ENCODE results near the gene ZYG11A. TPM values are rescaled to one million over a fixed set of nuclear protein-coding genes. Genes with fewer than 3 reads are reported as not detected.
"Not testable (repeated sequence)": the region's sequence is repeated elsewhere in the genome, so short reads cannot be mapped to it uniquely, and the experiment has no call there.

Gene ZYG11A
- total RNA-seq (under 0.01 TPM), polyA plus RNA-seq (ENCODE audit: insufficient read depth in 1 of 8, insufficient read length in 8 of 8, low replicate concordance in 1 of 8) (under 1 TPM in 6 of 8 donors, not detected in 2; 0.02 to 0.21 (median 0.06) TPM)
- long read RNA-seq, donor 1, partial matches to known transcripts = 12 of 12 reads
- long read RNA-seq, donor 1, other reads (novel, unspliced or antisense) = 0 of 12 reads
- long read RNA-seq, donor 2 = 0 reads
- long read RNA-seq, donor 3 = 0 reads
- long read RNA-seq, donor 4 = 0 reads
- long read RNA-seq, donor 5, partial matches to known transcripts = 10 of 19 reads
- long read RNA-seq, donor 5, other reads (novel, unspliced or antisense) = 9 of 19 reads
- long read RNA-seq, donor 6 = 0 reads
- long read RNA-seq, donor 7 = 0 reads
- long read RNA-seq, donor 8 = 0 reads
- long read RNA-seq, donor 9 = 0 reads
- long read RNA-seq, donor 10 = 0 reads
- long read RNA-seq, donor 11 = 0 reads

- peaks cover 41% of the 10 kb centered on the region for H3K27me3 ChIP-seq (ENCODE audit: control insufficient read depth, insufficient read depth, low read length)
- under 1% methylated on average over 87 of the region's 88 CpGs for whole genome bisulfite sequencing (ENCODE audit: insufficient coverage)
- H3K4me3 ChIP-seq (ENCODE audit: low read length) = peak within 1 kb of the TSS; percentile 30
- H3K9me3 ChIP-seq (replicated peaks; ENCODE audit: control insufficient read depth, low read depth, low read length) = no peaks in the 10 kb centered on the region
- DNase-seq = peak; percentile 61
- H3K27ac ChIP-seq (ENCODE audit: low read length) = no peak within 1 kb of the TSS
- H3K36me3 ChIP-seq (ENCODE audit: control insufficient read depth, insufficient read depth, low read length) = no peaks in the 10 kb centered on the region
- peaks cover 9% of the 10 kb centered on the region for H3K4me1 ChIP-seq (ENCODE audit: control insufficient read depth, insufficient read depth, low read length)
Observed at GRCh38 chr1:52842643-52843310, at the start of gene ZYG11A. ZYG11A (plus strand) TSS chr1:52842760; CDS start chr1:52842884, 124 bp downstream.

DNA sequence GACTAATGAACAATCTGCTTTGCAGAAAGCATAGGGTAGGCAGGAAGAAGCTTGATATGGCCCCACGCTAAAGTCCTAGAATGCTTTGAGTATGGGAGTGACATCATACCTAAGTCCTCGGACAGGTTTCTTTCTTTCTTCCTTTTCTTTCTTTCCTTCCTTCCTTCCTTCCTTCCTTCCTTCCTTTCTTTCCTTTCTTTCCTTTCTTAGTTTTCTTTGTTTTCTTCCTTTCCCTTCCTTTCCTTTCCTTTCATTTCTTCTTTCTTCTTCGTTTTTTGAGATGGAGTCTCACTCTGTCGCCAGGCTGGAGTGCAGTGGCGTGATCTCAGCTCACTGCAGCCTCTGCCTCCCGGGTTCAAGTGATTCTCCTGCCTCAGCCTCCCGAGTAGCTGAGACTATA, 48.8 kb upstream of the ZYG11A start:
- H3K9me3 ChIP-seq (replicated peaks; ENCODE audit: control insufficient read depth, low read depth, low read length); DNase-seq; H3K4me3 ChIP-seq (ENCODE audit: low read length); H3K27me3 ChIP-seq (ENCODE audit: control insufficient read depth, insufficient read depth, low read length); H3K27ac ChIP-seq (ENCODE audit: low read length); H3K4me1 ChIP-seq (ENCODE audit: control insufficient read depth, insufficient read depth, low read length): not testable (repeated sequence)
- WGBS (ENCODE audit: insufficient coverage) = 88% methylated on average over 4 of the region's 7 CpGs
- H3K36me3 ChIP-seq (ENCODE audit: control insufficient read depth, insufficient read depth, low read length) = peaks cover 28% of the 10 kb centered on the region

GRCh38 chr1:52795464-52795863, 47.1 kb upstream of the ZYG11A start:
- no peak overlapping the region for H3K4me3 ChIP-seq (ENCODE audit: low read length)
- DNase-seq = peak; percentile 2
- H3K27ac ChIP-seq (ENCODE audit: low read length) = no peak overlapping the region
- H3K27me3 ChIP-seq (ENCODE audit: control insufficient read depth, insufficient read depth, low read length) = no peaks in the 10 kb centered on the region
- no peaks in the 10 kb centered on the region for H3K9me3 ChIP-seq (replicated peaks; ENCODE audit: control insufficient read depth, low read depth, low read length)
- no peaks in the 10 kb centered on the region for H3K4me1 ChIP-seq (ENCODE audit: control insufficient read depth, insufficient read depth, low read length)
- WGBS (ENCODE audit: insufficient coverage) = 100% methylated on average over 1 of the region's 3 CpGs
- peaks cover 25% of the 10 kb centered on the region for H3K36me3 ChIP-seq (ENCODE audit: control insufficient read depth, insufficient read depth, low read length)

DNA sequence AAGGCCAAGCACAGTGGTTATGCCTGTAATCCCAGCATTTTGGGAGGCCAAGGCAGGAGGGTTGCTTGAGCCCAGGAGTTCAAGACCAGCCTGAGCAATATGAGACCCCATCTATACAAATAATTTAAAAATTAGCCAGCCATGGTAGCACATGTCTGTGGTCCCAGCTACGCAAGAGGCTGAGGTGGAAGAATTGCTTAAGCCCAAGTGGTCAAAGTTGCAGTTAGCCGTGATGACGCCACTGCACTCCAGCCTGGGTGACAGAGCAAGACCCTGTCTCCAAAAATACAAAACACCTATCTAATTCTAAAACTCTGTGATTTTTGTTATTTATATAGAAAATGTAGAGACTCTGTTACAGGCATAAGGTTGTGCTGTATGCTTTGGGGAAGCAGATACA, 44.2 kb upstream of the ZYG11A start:
- DNase-seq = no peak
- Histone ChIP-seq H3K36me3 (ENCODE audit: control insufficient read depth, insufficient read depth, low read length) (peaks cover 22% of the 10 kb centered on the region), H3K4me3 (ENCODE audit: low read length) (no peak overlapping the region), H3K9me3 (replicated peaks; ENCODE audit: control insufficient read depth, low read depth, low read length) (no peaks in the 10 kb centered on the region), H3K27ac (ENCODE audit: low read length) (no peak overlapping the region), H3K27me3 (ENCODE audit: control insufficient read depth, insufficient read depth, low read length) (no peaks in the 10 kb centered on the region), H3K4me1 (ENCODE audit: control insufficient read depth, insufficient read depth, low read length) (no peaks in the 10 kb centered on the region)
- WGBS (ENCODE audit: insufficient coverage) = no CpG with 5 or more reads among the region's 3 CpGs

DNA sequence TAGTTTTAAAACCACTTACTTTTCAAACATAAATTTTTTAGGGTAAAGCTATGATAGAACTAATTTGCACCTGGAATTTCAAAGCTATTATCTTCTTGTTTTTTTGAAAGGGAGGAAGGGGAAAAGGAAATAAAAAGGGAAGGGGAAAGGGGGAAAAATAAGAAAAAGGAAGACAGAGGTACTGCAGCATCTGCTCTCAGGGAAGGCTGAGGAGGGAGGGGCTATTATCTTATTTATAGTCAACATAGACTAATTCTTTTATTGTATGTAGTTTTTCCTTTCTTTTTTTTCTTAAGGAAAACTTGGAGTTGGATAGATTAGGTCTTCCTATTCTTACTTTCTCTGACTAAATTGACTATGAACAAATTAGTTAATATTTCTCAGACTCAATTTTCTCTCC, 41.5 kb upstream of the ZYG11A start:
- DNase-seq = no peak
- H3K27me3 ChIP-seq (ENCODE audit: control insufficient read depth, insufficient read depth, low read length) = no peaks in the 10 kb centered on the region
- H3K4me1 ChIP-seq (ENCODE audit: control insufficient read depth, insufficient read depth, low read length) = no peaks in the 10 kb centered on the region
- peaks cover 26% of the 10 kb centered on the region for H3K36me3 ChIP-seq (ENCODE audit: control insufficient read depth, insufficient read depth, low read length)
- no peak overlapping the region for H3K4me3 ChIP-seq (ENCODE audit: low read length)
- no peaks in the 10 kb centered on the region for H3K9me3 ChIP-seq (replicated peaks; ENCODE audit: control insufficient read depth, low read depth, low read length)
- no peak overlapping the region for H3K27ac ChIP-seq (ENCODE audit: low read length)

GRCh38 chr1:52804083-52804482, 38.5 kb upstream of the ZYG11A start:
- DNase-seq; H3K27ac ChIP-seq (ENCODE audit: low read length); H3K4me1 ChIP-seq (ENCODE audit: control insufficient read depth, insufficient read depth, low read length); H3K4me3 ChIP-seq (ENCODE audit: low read length); H3K9me3 ChIP-seq (replicated peaks; ENCODE audit: control insufficient read depth, low read depth, low read length); H3K27me3 ChIP-seq (ENCODE audit: control insufficient read depth, insufficient read depth, low read length): not testable (repeated sequence)
- 80% methylated on average over 1 of the region's 3 CpGs for WGBS (ENCODE audit: insufficient coverage)
- H3K36me3 ChIP-seq (ENCODE audit: control insufficient read depth, insufficient read depth, low read length) = peaks cover 15% of the 10 kb centered on the region

DNA sequence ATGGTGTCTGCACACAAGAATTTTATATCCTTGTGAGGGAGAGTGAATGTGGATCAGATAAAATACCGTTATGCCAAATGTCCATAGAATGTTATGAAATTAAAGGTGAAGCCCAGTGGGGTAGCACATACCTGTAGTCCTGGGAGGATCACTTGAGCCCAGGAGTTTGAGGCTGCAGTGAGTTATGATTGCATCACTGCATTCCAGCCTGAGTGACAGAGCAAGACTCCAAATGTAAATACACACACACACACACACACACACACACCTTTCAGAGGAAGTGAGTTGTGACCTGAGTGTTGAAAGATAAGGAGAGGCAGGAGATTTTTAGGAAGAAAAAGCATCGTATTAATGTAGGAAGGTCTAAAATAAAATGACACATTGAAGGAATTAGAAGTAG, 28.1 kb upstream of the ZYG11A start:
- 97% methylated on average over 2 of the region's 2 CpGs for WGBS (ENCODE audit: insufficient coverage)
- peaks cover 49% of the 10 kb centered on the region for H3K36me3 ChIP-seq (ENCODE audit: control insufficient read depth, insufficient read depth, low read length)
- no peak overlapping the region for H3K27ac ChIP-seq (ENCODE audit: low read length)
- no peaks in the 10 kb centered on the region for H3K9me3 ChIP-seq (replicated peaks; ENCODE audit: control insufficient read depth, low read depth, low read length)
- no peaks in the 10 kb centered on the region for H3K4me1 ChIP-seq (ENCODE audit: control insufficient read depth, insufficient read depth, low read length)
- no peaks in the 10 kb centered on the region for H3K27me3 ChIP-seq (ENCODE audit: control insufficient read depth, insufficient read depth, low read length)
- DNase-seq = no peak
- no peak overlapping the region for H3K4me3 ChIP-seq (ENCODE audit: low read length)

DNA sequence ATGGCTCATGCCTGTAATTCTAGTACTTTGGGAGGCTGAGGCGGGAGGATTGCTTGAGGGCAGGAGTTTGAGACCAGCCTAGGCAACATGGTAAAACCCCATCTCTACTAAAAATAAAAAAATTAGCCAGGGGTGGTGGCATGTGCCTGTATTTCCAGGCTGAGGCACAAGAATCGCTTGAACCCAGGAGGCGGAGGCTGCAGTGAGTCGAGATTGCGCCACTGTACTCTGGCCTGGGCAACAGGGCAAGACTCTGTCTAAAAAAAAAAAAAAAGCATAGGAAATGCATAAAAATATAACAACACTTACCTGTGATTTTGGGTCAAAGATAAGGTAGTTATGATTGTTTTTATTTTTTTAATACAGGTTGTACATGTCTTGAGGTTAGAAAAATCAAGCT, 21.7 kb upstream of the ZYG11A start:
- not testable (repeated sequence) for H3K4me1 ChIP-seq (ENCODE audit: control insufficient read depth, insufficient read depth, low read length); H3K9me3 ChIP-seq (replicated peaks; ENCODE audit: control insufficient read depth, low read depth, low read length); DNase-seq; H3K27ac ChIP-seq (ENCODE audit: low read length); H3K4me3 ChIP-seq (ENCODE audit: low read length); H3K27me3 ChIP-seq (ENCODE audit: control insufficient read depth, insufficient read depth, low read length)
- no CpG with 5 or more reads among the region's 5 CpGs for WGBS (ENCODE audit: insufficient coverage)
- H3K36me3 ChIP-seq (ENCODE audit: control insufficient read depth, insufficient read depth, low read length) = peaks cover 40% of the 10 kb centered on the region

DNA sequence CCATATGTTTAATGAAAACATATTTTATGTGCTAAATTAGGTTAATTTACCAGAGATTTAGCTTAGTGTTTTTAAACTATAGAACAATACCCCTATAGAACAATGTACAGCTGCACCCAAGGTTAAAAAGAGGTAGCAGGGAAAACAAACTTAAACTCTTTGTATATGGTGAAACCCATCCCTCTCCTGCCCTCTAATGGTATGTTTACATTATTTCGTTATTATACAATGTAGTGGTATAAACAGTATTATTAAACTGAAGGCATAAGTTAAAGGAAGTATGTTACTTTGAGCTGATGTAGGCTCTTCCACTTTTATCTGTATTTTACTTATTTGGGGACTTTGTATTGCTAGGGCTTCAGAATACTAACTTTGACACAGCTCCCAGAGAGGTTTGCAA, 16.7 kb upstream of the ZYG11A start:
- H3K4me3 ChIP-seq (ENCODE audit: low read length) = no peak overlapping the region
- H3K27ac ChIP-seq (ENCODE audit: low read length) = no peak overlapping the region
- H3K27me3 ChIP-seq (ENCODE audit: control insufficient read depth, insufficient read depth, low read length) = no peaks in the 10 kb centered on the region
- H3K36me3 ChIP-seq (ENCODE audit: control insufficient read depth, insufficient read depth, low read length) = peaks cover 8% of the 10 kb centered on the region
- H3K4me1 ChIP-seq (ENCODE audit: control insufficient read depth, insufficient read depth, low read length) = no peaks in the 10 kb centered on the region
- no peaks in the 10 kb centered on the region for H3K9me3 ChIP-seq (replicated peaks; ENCODE audit: control insufficient read depth, low read depth, low read length)
- DNase-seq = no peak
- WGBS (ENCODE audit: insufficient coverage) = no CpG with 5 or more reads among the region's 1 CpG

- no peaks in the 10 kb centered on the region for H3K27me3 ChIP-seq (ENCODE audit: control insufficient read depth, insufficient read depth, low read length)
Observed at GRCh38 chr1:52834798-52835197, 7.8 kb upstream of the ZYG11A start.

More at GRCh38 chr1:52834798-52835197, 7.8 kb upstream of the ZYG11A start:
- H3K27ac ChIP-seq (ENCODE audit: low read length) = no peak overlapping the region
- no peaks in the 10 kb centered on the region for H3K4me1 ChIP-seq (ENCODE audit: control insufficient read depth, insufficient read depth, low read length)
- H3K4me3 ChIP-seq (ENCODE audit: low read length) = no peak overlapping the region
- no peak for DNase-seq
- WGBS (ENCODE audit: insufficient coverage) = 68% methylated on average over 3 of the region's 3 CpGs
- no peaks in the 10 kb centered on the region for H3K9me3 ChIP-seq (replicated peaks; ENCODE audit: control insufficient read depth, low read depth, low read length)
- H3K36me3 ChIP-seq (ENCODE audit: control insufficient read depth, insufficient read depth, low read length) = no peaks in the 10 kb centered on the region
